ENCODE data around the gene FOXL3.

Gene FOXL3

DNA sequence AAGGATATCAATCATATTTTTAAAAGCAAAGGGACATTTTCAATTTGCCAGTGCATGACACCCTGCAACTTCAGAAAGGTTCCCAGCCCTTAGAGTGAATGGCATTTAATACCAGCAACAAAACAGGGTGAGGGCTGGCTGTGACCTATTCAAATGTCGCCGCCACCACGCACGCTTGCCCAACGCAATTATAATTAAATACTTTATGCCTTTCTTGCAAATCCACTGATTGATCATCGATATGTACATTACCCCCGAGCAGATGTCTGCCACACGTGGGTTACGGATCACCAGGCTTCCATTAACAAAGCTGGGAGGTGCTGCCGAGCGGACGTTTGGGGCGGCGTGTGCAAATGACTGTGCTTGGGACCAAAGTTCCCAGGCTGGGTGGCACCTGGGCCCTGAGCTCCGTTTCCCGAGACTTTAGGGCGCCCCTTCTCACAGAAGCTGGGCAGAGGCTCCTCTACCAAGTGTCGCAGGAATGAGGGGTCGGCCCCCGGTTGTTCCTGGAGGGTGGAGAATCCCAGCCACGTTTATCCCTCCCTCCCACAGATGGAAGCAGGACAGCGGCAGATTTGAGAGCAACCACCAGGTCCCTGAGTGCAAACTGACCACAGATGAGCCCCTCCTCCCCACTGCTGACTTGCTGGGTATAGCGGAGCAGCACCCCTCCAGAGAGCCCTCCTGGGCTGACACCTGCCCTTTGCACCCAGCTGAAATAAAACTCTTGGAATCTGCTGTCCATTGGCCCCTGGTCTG, 3.9 kb downstream of the FOXL3 start:
- no peak for TF ChIP-seq TEAD4 (IDR thresholded peaks at IDR 0.05)

GRCh38 chr7:294440-295154, 4.6 kb downstream of the FOXL3 start:
- TF ChIP-seq EP300 (IDR thresholded peaks at IDR 0.05; ENCODE audit: borderline replicate concordance) (no peak), TCF12 (IDR thresholded peaks at IDR 0.05; ENCODE audit: low read depth) (no peak), FOXM1 (IDR thresholded peaks at IDR 0.05; ENCODE audit: borderline replicate concordance, low read depth) (no peak), TEAD4 (IDR thresholded peaks at IDR 0.05) (no peak), CEBPB (IDR thresholded peaks at IDR 0.05) (no peak), YY1 (IDR thresholded peaks at IDR 0.05; ENCODE audit: low read depth) (no peak), CREB1 (IDR thresholded peaks at IDR 0.05; ENCODE audit: low read depth) (no peak), TAF1 (IDR thresholded peaks at IDR 0.05; ENCODE audit: low read depth) (no peak), EGR1 (IDR thresholded peaks at IDR 0.05) (no peak), REST (IDR thresholded peaks at IDR 0.05; ENCODE audit: low read depth) (no peak), USF1 (IDR thresholded peaks at IDR 0.05) (no peak)
- TF ChIP-seq, protein P1, sequence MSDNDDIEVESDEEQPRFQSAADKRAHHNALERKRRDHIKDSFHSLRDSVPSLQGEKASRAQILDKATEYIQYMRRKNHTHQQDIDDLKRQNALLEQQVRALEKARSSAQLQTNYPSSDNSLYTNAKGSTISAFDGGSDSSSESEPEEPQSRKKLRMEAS (IDR thresholded peaks at IDR 0.05), result no peak

GRCh38 chr7:295155-296154, 5.5 kb downstream of the FOXL3 start:
- TF ChIP-seq, protein P1 (IDR thresholded peaks at IDR 0.05), result no peak
- TF ChIP-seq CEBPB (IDR thresholded peaks at IDR 0.05) (no peak), FOXM1 (IDR thresholded peaks at IDR 0.05; ENCODE audit: borderline replicate concordance, low read depth) (no peak), RAD21 (IDR thresholded peaks at IDR 0.05; ENCODE audit: low read depth) (no peak), TCF12 (IDR thresholded peaks at IDR 0.05; ENCODE audit: low read depth) (no peak), ZBTB7A (IDR thresholded peaks at IDR 0.05; ENCODE audit: low read depth) (no peak), USF1 (IDR thresholded peaks at IDR 0.05) (no peak), REST (IDR thresholded peaks at IDR 0.05; ENCODE audit: low read depth) (no peak), CREB1 (IDR thresholded peaks at IDR 0.05; ENCODE audit: low read depth) (no peak), TEAD4 (IDR thresholded peaks at IDR 0.05) (no peak), YY1 (IDR thresholded peaks at IDR 0.05; ENCODE audit: low read depth) (no peak), TAF1 (IDR thresholded peaks at IDR 0.05; ENCODE audit: low read depth) (no peak), EGR1 (IDR thresholded peaks at IDR 0.05) (no peak), EP300 (IDR thresholded peaks at IDR 0.05; ENCODE audit: borderline replicate concordance) (no peak), NFIC (IDR thresholded peaks at IDR 0.05) (no peak)

GRCh38 chr7:296373-296945, 6.5 kb downstream of the FOXL3 start:
- no peak for TF ChIP-seq FOXM1 (IDR thresholded peaks at IDR 0.05; ENCODE audit: borderline replicate concordance, low read depth)
- TF ChIP-seq ZBTB7A (IDR thresholded peaks at IDR 0.05; ENCODE audit: low read depth), result no peak
- TF ChIP-seq TCF12 (IDR thresholded peaks at IDR 0.05; ENCODE audit: low read depth), result no peak
- no peak for TF ChIP-seq TAF1 (IDR thresholded peaks at IDR 0.05; ENCODE audit: low read depth)
- TF ChIP-seq EP300 (IDR thresholded peaks at IDR 0.05; ENCODE audit: borderline replicate concordance), result no peak
- no peak for TF ChIP-seq REST (IDR thresholded peaks at IDR 0.05; ENCODE audit: low read depth)
- TF ChIP-seq USF1 (IDR thresholded peaks at IDR 0.05), result no peak
- TF ChIP-seq RAD21 (IDR thresholded peaks at IDR 0.05; ENCODE audit: low read depth), result no peak
- no peak for TF ChIP-seq CREB1 (IDR thresholded peaks at IDR 0.05; ENCODE audit: low read depth)
- TF ChIP-seq TEAD4 (IDR thresholded peaks at IDR 0.05), result no peak
- TF ChIP-seq YY1 (IDR thresholded peaks at IDR 0.05; ENCODE audit: low read depth), result no peak
- no peak for TF ChIP-seq NFIC (IDR thresholded peaks at IDR 0.05)
- no peak for TF ChIP-seq EGR1 (IDR thresholded peaks at IDR 0.05)
- TF ChIP-seq CEBPB (IDR thresholded peaks at IDR 0.05), result no peak
- TF ChIP-seq, protein P1 (IDR thresholded peaks at IDR 0.05), result no peak
